Astrocyte of the spinal cord (primary cell): ENCODE data around the gene ITGA7.

ENCODE experiments used
- DNase-seq: peaks from one replicate; pipeline ENCODE4 v3.0.0; 2011; ENCODE audit warnings: low read depth, low spot score
- H3K4me3 ChIP-seq: 2 replicates; pipeline ENCODE4 v1.5.1; 2011; ENCODE audit warnings: low read depth, mild to moderate bottlenecking, low read length, moderate library complexity
- in situ Hi-C: cut with HindIII; loops from 2 replicates; pipeline ENCODE4 v1.10.0; 2017; ENCODE audit warnings: low sequenced_read_pairs
- TF ChIP-seq, protein P1 (sequence below): IDR thresholded peaks from 2 replicates; pipeline ENCODE4 v1.5.1; 2012; ENCODE audit warnings: low read depth, mild to moderate bottlenecking, low read length, inconsistent platforms

Gene ITGA7

DNA sequence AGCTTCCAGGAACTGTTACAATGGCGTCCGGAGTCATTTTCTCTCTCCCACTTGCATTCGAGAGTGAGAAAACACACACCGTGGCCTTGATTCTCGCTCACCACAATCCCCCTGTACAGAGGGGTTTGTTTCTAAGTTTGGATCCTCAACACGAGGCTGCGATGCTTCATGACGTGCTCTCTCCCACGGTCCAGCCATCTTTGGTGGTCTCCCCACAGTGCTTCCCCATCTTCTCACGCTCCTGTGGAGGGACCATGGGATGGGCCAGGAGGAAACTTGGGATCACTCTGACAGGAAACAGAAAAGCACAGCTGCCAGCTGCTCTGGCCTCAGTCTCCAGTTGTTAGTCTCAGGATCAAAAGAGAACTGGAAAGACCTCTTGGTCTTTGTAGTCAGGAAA lies 42.9 kb downstream of the ITGA7 start:
- in situ Hi-C loops: no loop called here
- H3K4me3 ChIP-seq: no peak overlapping the region
- TF ChIP-seq, protein P1, sequence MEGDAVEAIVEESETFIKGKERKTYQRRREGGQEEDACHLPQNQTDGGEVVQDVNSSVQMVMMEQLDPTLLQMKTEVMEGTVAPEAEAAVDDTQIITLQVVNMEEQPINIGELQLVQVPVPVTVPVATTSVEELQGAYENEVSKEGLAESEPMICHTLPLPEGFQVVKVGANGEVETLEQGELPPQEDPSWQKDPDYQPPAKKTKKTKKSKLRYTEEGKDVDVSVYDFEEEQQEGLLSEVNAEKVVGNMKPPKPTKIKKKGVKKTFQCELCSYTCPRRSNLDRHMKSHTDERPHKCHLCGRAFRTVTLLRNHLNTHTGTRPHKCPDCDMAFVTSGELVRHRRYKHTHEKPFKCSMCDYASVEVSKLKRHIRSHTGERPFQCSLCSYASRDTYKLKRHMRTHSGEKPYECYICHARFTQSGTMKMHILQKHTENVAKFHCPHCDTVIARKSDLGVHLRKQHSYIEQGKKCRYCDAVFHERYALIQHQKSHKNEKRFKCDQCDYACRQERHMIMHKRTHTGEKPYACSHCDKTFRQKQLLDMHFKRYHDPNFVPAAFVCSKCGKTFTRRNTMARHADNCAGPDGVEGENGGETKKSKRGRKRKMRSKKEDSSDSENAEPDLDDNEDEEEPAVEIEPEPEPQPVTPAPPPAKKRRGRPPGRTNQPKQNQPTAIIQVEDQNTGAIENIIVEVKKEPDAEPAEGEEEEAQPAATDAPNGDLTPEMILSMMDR: no peak
- no peak for DNase-seq

GRCh38 chr12:55663391-55663790 lies 44.3 kb downstream of the ITGA7 start:
- H3K4me3 ChIP-seq: no peak overlapping the region
- DNase-seq: no peak
- in situ Hi-C loops: no loop called here
- TF ChIP-seq, protein P1: no peak

- no peak for DNase-seq
- H3K4me3 ChIP-seq: no peak overlapping the region
- in situ Hi-C loops: no loop called here
- TF ChIP-seq, protein P1: peak; percentile 52
These were observed 48.0 kb downstream of the ITGA7 start for GRCh38 chr12:55659486-55660385.

DNA sequence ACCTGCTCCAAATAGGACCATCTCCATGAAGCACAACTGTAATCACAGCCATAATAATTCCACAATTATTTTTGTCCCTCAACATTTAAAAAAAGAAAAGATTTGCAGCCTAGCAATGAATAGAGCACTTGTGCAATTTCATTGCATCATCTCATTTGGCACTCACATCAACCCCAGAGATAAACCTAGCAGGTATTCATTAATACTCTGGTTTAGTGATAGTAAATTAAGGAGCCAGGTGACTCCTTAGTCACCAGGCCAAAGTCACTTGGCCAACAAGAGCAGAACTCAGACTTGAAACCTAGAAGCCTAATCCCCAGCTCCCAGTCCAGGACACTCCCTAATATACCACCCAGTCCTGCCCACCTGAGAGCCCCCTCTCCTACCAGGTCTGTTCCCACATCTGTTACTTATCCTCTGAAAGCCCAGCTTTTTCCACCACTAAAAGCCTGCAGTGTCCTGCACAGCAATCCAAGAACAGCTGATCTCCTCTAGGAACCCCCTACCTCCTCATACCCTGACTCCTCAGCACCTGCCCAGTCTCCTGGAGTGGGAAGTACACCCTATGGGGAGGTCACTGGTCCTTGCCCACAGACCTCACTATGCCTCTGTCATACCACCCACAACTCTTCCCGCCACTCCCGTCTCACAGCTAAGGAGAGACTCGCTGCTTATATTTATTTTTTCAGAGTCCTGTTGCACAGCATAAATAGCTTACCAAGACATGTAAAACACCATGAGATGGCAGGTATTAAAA lies 48.9 kb downstream of the ITGA7 start:
- no peak for DNase-seq
- in situ Hi-C loops: no loop called here
- TF ChIP-seq, protein P1: no peak
- H3K4me3 ChIP-seq: no peak overlapping the region

DNA sequence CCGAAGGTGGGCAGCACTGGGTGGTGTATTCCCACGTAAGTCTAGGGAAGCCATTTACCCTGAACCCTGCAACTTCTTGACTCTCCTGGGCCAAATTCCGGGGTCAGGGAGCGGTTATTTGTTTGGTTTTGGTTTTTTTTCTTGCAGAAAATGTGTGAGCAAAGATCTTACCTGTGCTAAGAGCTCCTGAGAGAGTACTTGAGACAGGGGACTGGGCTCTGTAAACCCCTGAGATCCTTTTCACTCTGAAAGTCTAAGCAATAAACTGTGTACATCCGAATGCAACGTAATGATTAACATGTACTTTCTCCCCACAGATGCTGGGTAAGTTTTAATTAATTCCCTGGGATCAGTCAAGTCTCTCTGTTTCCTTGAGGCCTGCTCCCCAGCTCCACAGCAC lies 49.5 kb downstream of the ITGA7 start:
- no peak overlapping the region for H3K4me3 ChIP-seq
- DNase-seq: no peak
- in situ Hi-C loops: no loop called here
- TF ChIP-seq, protein P1: no peak

GRCh38 chr12:55657212-55657611 lies 50.5 kb downstream of the ITGA7 start:
- in situ Hi-C loops: no loop called here
- no peak overlapping the region for H3K4me3 ChIP-seq
- no peak for DNase-seq
- TF ChIP-seq, protein P1: no peak
